Body of pancreas (tissue), 4 donors: ENCODE measurements around the gene PHRF1. TPM values are rescaled to one million over a fixed set of nuclear protein-coding genes. Genes with fewer than 3 reads are reported as not detected.

Experiments
- ATAC-seq: fragments of 150-250 bp; one replicate; pipeline ENCODE4 v1.9.1; 2016
- DNase-seq, 4 donors: peaks; one replicate each; pipeline ENCODE4 v3.0.0-alpha.2; 2019
- H3K27ac ChIP-seq, 4 donors: fragments of 200-600 bp; sonication (generic); 1 replicate in 3 of 4; 2 replicates in 1 of 4; pipeline versions ENCODE4 v1.5.1 to v1.6.1; 2016 to 2019; ENCODE audit warnings: mild to moderate bottlenecking in 1 of 4, mixed read lengths in 1 of 4, moderate library complexity in 1 of 4
- H3K27me3 ChIP-seq, 2 donors: fragments of 200-600 bp; sonication (generic); one replicate each; pipeline ENCODE4 v1.6.0; 2016; ENCODE audit warnings: mild to moderate bottlenecking in 1 of 2
- H3K36me3 ChIP-seq, 2 donors: fragments of 200-600 bp; sonication (generic); replicated peaks in 1 of 2; 2 replicates each; pipeline ENCODE4 v1.5.1; 2016; ENCODE audit warnings: low read depth in 2 of 2; ENCODE audit not compliant: insufficient read depth in 1 of 2
- H3K4me1 ChIP-seq: fragments of 200-600 bp; sonication (generic); one replicate; pipeline ENCODE4 v1.6.0; 2016
- H3K4me3 ChIP-seq, 2 donors: fragments of 200-600 bp; sonication (generic); 1 replicate in 1 of 2; 2 replicates in 1 of 2; pipeline ENCODE4 v1.5.1; 2016 to 2019
- H3K9me3 ChIP-seq, 3 donors: fragments of 200-600 bp; sonication (generic); 1 replicate in 2 of 3; 2 replicates in 1 of 3; pipeline ENCODE4 v1.5.1; 2016
- POLR2A ChIP-seq, 3 donors: fragments of 450-650 bp; IDR thresholded peaks; one replicate each; pipeline ENCODE4 v1.6.1; 2016; ENCODE audit warnings: antibody characterized with exemption in 3 of 3, mild to moderate bottlenecking in 2 of 3
- WGBS, 2 donors: methylation state at CpG; one replicate each; pipeline ENCODE4 v1.1.5; 2017; 5-methylcytosine and 5-hydroxymethylcytosine counted together
- intact Hi-C: fragments of 100-400 bp; cut with DNase I; formaldehyde crosslinking; loops from one replicate; pipeline ENCODE4 v1.15.1; 2023
- total RNA-seq, 2 donors: library from RNA; depleted of rRNA; stranded (reverse); fragments of >200 nt; gene quantifications; one replicate each; pipeline ENCODE4 v1.1.0, GENCODE V29; 2016
- TF ChIP-seq, protein P1 (sequence below), 7 experiments: fragments of 450-650 bp in 4 of 7; fragments of 200-600 bp in 3 of 7; sonication (generic) in 3 of 7; IDR thresholded peaks; one replicate each; pipeline ENCODE4 v1.5.1; 2016 to 2019; ENCODE audit warnings: antibody characterized with exemption in 7 of 7

Gene PHRF1
- total RNA-seq, 2 donors from 2014 or later: 18.2 to 34.3 TPM

DNA sequence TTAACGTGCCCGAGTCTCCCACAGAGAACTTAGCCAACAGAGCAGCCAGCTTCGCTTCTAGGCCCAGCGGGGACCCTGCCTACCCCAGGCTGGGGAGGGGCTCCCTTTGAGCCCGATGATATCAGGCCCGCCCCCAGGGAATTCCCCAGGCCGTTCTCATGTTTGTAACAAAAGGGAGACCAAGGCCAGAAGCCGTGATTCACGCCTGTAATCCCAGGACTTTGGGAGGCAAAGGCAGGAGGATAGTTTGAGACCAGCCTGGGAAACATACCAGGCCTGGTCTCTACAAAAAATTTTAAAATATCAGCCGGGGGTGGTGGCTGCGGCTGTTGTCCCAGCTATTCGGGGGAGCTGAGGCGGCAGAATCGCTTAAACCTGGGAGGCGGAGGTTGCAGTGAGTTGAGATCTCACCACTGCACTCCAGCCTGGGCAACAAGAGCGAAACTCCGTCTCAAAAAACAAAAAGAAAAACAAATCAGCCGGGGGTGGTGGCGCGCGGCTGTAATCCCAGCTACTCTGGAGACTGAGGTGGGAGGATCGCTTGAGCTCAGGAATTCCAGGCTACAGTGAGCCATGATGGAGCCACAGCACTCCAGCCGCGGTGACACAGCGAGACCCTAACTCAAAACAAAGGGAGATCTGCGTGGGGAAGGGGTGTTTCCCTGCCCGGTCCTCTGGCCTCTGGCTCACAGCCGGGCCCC, 62.5 kb downstream of the PHRF1 start:
- Histone ChIP-seq H3K27ac (no peak overlapping the region), H3K4me3 (no peak overlapping the region), H3K9me3 (no peaks in the 10 kb centered on the region), H3K27me3 (no peaks in the 10 kb centered on the region), H3K4me1 (peaks cover 6% of the 10 kb centered on the region), H3K36me3 (peaks cover 0 to 1% of the 10 kb centered on the region in 2 donors)
- DNase-seq (no peak), ATAC-seq (no peak)
- 74 to 80% methylated on average over 24 to 28 of the region's 28 CpGs for WGBS, 2 donors
- no peak for TF ChIP-seq POLR2A (IDR thresholded peaks at IDR 0.05)
- TF ChIP-seq, protein P1, sequence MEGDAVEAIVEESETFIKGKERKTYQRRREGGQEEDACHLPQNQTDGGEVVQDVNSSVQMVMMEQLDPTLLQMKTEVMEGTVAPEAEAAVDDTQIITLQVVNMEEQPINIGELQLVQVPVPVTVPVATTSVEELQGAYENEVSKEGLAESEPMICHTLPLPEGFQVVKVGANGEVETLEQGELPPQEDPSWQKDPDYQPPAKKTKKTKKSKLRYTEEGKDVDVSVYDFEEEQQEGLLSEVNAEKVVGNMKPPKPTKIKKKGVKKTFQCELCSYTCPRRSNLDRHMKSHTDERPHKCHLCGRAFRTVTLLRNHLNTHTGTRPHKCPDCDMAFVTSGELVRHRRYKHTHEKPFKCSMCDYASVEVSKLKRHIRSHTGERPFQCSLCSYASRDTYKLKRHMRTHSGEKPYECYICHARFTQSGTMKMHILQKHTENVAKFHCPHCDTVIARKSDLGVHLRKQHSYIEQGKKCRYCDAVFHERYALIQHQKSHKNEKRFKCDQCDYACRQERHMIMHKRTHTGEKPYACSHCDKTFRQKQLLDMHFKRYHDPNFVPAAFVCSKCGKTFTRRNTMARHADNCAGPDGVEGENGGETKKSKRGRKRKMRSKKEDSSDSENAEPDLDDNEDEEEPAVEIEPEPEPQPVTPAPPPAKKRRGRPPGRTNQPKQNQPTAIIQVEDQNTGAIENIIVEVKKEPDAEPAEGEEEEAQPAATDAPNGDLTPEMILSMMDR (IDR thresholded peaks at IDR 0.05): no peak
- intact Hi-C loops: no loop called here

DNA sequence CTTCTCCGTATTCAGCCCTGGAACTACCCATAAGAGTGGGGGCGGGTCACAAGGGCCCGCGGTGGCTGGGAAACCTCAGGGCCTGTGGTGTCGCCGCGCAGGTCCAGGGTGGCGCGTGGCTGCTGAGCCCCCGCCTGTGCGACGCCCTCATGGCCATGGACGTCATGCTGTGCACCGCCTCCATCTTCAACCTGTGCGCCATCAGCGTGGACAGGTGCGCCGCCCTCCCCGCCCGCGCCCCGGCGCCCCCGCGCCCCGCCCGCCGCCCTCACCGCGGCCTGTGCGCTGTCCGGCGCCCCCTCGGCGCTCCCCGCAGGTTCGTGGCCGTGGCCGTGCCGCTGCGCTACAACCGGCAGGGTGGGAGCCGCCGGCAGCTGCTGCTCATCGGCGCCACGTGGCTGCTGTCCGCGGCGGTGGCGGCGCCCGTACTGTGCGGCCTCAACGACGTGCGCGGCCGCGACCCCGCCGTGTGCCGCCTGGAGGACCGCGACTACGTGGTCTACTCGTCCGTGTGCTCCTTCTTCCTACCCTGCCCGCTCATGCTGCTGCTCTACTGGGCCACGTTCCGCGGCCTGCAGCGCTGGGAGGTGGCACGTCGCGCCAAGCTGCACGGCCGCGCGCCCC, 63.2 kb downstream of the PHRF1 start:
- H3K9me3 ChIP-seq: no peaks in the 10 kb centered on the region
- H3K36me3 ChIP-seq: peaks cover 0 to 5% of the 10 kb centered on the region in 2 donors
- WGBS, 2 donors: 42 to 82% methylated on average over 56 to 57 of the region's 80 CpGs
- no peak for ATAC-seq
- no peak for DNase-seq
- H3K27ac ChIP-seq: no peak overlapping the region
- TF ChIP-seq, protein P1 (IDR thresholded peaks at IDR 0.05): no peak
- no peak for TF ChIP-seq POLR2A (IDR thresholded peaks at IDR 0.05)
- intact Hi-C loops: no loop called here
- no peaks in the 10 kb centered on the region for H3K27me3 ChIP-seq
- no peak overlapping the region for H3K4me3 ChIP-seq
- H3K4me1 ChIP-seq: peaks cover 6% of the 10 kb centered on the region

DNA sequence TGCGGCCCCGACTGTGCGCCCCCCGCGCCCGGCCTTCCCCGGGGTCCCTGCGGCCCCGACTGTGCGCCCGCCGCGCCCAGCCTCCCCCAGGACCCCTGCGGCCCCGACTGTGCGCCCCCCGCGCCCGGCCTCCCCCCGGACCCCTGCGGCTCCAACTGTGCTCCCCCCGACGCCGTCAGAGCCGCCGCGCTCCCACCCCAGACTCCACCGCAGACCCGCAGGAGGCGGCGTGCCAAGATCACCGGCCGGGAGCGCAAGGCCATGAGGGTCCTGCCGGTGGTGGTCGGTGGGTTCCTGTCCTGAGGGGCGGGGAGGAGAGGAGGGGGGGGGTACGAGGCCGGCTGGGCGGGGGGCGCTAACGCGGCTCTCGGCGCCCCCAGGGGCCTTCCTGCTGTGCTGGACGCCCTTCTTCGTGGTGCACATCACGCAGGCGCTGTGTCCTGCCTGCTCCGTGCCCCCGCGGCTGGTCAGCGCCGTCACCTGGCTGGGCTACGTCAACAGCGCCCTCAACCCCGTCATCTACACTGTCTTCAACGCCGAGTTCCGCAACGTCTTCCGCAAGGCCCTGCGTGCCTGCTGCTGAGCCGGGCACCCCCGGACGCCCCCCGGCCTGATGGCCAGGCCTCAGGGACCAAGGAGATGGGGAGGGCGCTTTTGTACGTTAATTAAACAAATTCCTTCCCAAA, 63.9 kb downstream of the PHRF1 start:
- no peak for DNase-seq
- ATAC-seq: no peak
- H3K4me3 ChIP-seq: no peak overlapping the region

DNA sequence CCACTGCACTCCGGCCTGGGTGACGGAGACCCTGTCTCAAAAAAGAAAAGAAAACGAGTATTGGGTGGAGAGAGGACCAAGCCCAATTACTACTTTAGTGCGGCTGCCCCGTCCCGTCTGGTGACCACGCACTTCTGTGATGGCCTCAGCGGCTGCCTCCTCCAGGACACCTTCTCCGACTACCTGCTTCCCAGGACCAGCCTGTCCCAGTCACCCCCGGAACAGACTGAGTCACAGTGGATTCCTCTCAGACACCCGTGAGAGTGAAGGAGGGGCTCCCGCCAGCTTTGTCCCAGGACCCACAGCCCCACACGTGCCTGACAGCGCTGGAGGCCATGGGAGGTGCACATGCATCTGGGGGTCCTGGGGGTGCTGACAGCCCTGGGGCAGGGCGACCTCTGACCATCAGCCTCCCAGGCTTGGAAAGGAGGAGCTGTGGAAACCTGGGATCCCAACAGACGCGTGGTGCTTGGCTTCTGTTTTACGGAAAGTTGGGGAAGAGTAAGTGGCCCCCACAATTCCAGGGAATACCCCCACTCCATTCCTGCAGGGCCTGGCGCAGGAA, 65.6 kb downstream of the PHRF1 start:
- TF ChIP-seq, protein P1 (IDR thresholded peaks at IDR 0.05): no peak
- no peak for TF ChIP-seq POLR2A (IDR thresholded peaks at IDR 0.05)
- peaks cover 6% of the 10 kb centered on the region for H3K4me1 ChIP-seq
- peaks cover 0 to 5% of the 10 kb centered on the region in 2 donors for H3K36me3 ChIP-seq
- no peak overlapping the region for H3K27ac ChIP-seq
- H3K27me3 ChIP-seq: no peaks in the 10 kb centered on the region
- no peak overlapping the region for H3K4me3 ChIP-seq
- DNase-seq: no peak
- ATAC-seq: no peak
- no peaks in the 10 kb centered on the region for H3K9me3 ChIP-seq
- WGBS, 2 donors: 93 to 95% methylated on average over 17 to 18 of the region's 19 CpGs
- intact Hi-C loops: no loop called here

More for the DNA sequence above, 63.9 kb downstream of the PHRF1 start:
- TF ChIP-seq, protein P1 (IDR thresholded peaks at IDR 0.05): no peak
- no peak for TF ChIP-seq POLR2A (IDR thresholded peaks at IDR 0.05)
- H3K4me1 ChIP-seq: peaks cover 6% of the 10 kb centered on the region
- H3K36me3 ChIP-seq: peaks cover 0 to 5% of the 10 kb centered on the region in 2 donors
- no peaks in the 10 kb centered on the region for H3K27me3 ChIP-seq
- H3K27ac ChIP-seq: no peak overlapping the region
- intact Hi-C loops: no loop called here
- 60 to 79% methylated on average over 29 to 35 of the region's 69 CpGs for WGBS, 2 donors
- no peaks in the 10 kb centered on the region for H3K9me3 ChIP-seq
